ENCODE data around the gene COX15.

COX15 gene

DNA sequence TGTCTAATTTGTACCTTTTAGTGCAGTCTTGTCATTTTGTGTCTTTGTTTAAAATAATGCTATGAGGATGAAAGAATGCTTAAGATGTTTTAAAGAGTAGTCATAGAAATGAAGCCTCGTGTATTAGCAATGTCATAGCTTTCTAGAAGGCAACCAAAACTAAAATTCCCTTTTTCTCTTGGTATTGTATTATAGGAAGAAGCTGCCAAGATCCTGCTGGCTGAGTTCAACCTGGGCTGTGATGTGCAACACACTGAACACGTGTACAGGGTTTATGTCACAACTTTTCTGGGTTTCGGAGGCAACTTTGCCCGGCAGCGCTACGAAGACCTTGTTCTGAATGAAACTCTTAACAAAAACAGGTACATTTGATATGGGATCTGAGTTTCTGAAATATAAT, 36.2 kb downstream of the COX15 start:
- H3K9ac ChIP-seq (ENCODE audit: insufficient read length, low read depth), result no peak overlapping the region
- DNase-seq (ENCODE audit: low read depth, low spot score), result no peak
- TF ChIP-seq ZNF274 (IDR thresholded peaks at IDR 0.05; ENCODE audit: low read depth, low read length) (no peak), SUZ12 (IDR thresholded peaks at IDR 0.05; ENCODE audit: extremely low read depth, insufficient read depth, insufficient read length) (no peak), YY1 (IDR thresholded peaks at IDR 0.05; ENCODE audit: insufficient read depth, insufficient read length) (no peak)
- peaks cover 61% of the 10 kb centered on the region for H3K36me3 ChIP-seq (ENCODE audit: insufficient read depth, insufficient read length, low read length)
- no peaks in the 10 kb centered on the region for H3K9me3 ChIP-seq (ENCODE audit: insufficient read depth, low read length)
- no peaks in the 10 kb centered on the region for H3K4me1 ChIP-seq (ENCODE audit: insufficient read depth, insufficient read length)
- H3K4me3 ChIP-seq (ENCODE audit: insufficient read length, low read depth), result no peak overlapping the region
- no peaks in the 10 kb centered on the region for H3K27me3 ChIP-seq (ENCODE audit: insufficient read depth, insufficient read length)

DNA sequence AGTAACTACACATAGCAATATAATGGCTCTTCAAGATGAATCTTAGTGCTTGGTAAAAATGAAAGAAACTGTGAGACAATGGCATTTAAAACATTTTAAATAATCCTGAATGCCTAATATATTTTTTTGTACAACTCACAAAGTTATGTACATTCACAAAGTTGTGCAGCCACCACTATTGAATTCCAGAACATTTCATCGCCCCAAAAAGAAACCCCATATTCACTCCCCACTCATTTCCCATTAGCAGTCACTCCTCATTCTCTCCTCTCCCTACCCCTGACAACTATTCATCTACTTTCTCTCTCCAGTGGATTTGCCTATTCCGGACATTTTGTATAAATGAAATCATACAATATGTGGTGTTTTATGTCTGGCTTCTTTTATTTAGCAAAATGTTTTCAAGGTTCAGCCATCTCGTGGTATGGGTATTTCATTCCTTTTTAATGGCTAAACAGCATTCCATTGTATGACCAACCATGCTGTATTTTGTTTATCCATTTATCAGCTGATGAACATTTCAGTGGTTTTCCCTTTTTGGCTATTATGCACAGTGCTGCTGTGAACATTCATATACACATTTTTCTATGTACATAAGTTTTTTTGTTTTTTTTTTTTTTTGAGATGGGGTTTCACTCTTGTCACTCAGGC, 37.9 kb downstream of the COX15 start:
- no peaks in the 10 kb centered on the region for H3K27me3 ChIP-seq (ENCODE audit: insufficient read depth, insufficient read length)
- DNase-seq (ENCODE audit: low read depth, low spot score), result no peak
- no peak overlapping the region for H3K9ac ChIP-seq (ENCODE audit: insufficient read length, low read depth)
- H3K4me3 ChIP-seq (ENCODE audit: insufficient read length, low read depth), result no peak overlapping the region
- no peaks in the 10 kb centered on the region for H3K9me3 ChIP-seq (ENCODE audit: insufficient read depth, low read length)
- H3K4me1 ChIP-seq (ENCODE audit: insufficient read depth, insufficient read length), result no peaks in the 10 kb centered on the region
- H3K36me3 ChIP-seq (ENCODE audit: insufficient read depth, insufficient read length, low read length), result peaks cover 60% of the 10 kb centered on the region
- no peak for TF ChIP-seq ZNF274 (IDR thresholded peaks at IDR 0.05; ENCODE audit: low read depth, low read length)
- TF ChIP-seq SUZ12 (IDR thresholded peaks at IDR 0.05; ENCODE audit: extremely low read depth, insufficient read depth, insufficient read length), result no peak
- no peak for TF ChIP-seq YY1 (IDR thresholded peaks at IDR 0.05; ENCODE audit: insufficient read depth, insufficient read length)

DNA sequence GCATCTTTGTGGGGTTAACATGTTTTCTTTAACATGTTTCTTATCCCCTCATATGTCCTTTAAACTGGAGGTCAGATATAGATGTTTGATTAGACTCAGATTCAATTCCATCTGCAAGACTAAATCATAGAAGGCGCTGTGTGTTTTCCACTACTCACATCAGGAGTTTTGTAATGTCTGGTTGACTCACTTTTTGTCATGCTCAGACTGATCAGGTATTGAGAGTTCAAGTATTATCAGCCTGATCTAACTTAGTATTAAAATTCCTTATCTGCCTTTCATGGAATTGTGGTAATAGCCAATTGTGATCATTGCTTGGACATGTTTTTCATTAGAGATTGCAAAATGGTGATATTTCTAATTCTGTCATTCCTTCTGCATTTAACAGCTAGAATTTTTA, 42.5 kb downstream of the COX15 start:
- no peaks in the 10 kb centered on the region for H3K9me3 ChIP-seq (ENCODE audit: insufficient read depth, low read length)
- peaks cover 31% of the 10 kb centered on the region for H3K36me3 ChIP-seq (ENCODE audit: insufficient read depth, insufficient read length, low read length)
- TF ChIP-seq SUZ12 (IDR thresholded peaks at IDR 0.05; ENCODE audit: extremely low read depth, insufficient read depth, insufficient read length) (no peak), ZNF274 (IDR thresholded peaks at IDR 0.05; ENCODE audit: low read depth, low read length) (no peak), YY1 (IDR thresholded peaks at IDR 0.05; ENCODE audit: insufficient read depth, insufficient read length) (no peak)
- no peak overlapping the region for H3K4me3 ChIP-seq (ENCODE audit: insufficient read length, low read depth)
- no peaks in the 10 kb centered on the region for H3K27me3 ChIP-seq (ENCODE audit: insufficient read depth, insufficient read length)
- no peak overlapping the region for H3K9ac ChIP-seq (ENCODE audit: insufficient read length, low read depth)
- no peaks in the 10 kb centered on the region for H3K4me1 ChIP-seq (ENCODE audit: insufficient read depth, insufficient read length)
- no peak for DNase-seq (ENCODE audit: low read depth, low spot score)

DNA sequence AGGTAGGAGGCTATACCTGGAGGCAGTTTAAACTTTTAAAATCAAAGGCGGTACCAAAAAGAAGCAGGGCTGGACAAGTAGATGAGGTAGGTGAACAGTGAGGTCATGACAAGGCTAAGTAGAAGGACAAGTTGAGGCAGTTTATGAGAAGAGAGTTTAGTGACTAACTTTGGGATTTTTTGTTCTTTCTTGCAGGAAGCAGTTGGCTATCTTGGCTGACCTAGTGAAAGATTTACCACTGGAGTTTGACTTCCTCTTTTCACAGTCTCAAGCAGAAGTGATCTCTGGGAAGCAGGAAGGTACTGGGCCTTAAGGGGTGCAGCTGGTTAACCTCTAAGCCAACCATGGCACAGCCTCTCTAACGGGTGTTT, 46.3 kb downstream of the COX15 start:
- Histone ChIP-seq H3K27me3 (ENCODE audit: insufficient read depth, insufficient read length) (no peaks in the 10 kb centered on the region), H3K36me3 (ENCODE audit: insufficient read depth, insufficient read length, low read length) (peaks cover 21% of the 10 kb centered on the region), H3K9me3 (ENCODE audit: insufficient read depth, low read length) (no peaks in the 10 kb centered on the region), H3K4me1 (ENCODE audit: insufficient read depth, insufficient read length) (no peaks in the 10 kb centered on the region), H3K4me3 (ENCODE audit: insufficient read length, low read depth) (no peak overlapping the region), H3K9ac (ENCODE audit: insufficient read length, low read depth) (no peak overlapping the region)
- DNase-seq (ENCODE audit: low read depth, low spot score), result no peak
- no peak for TF ChIP-seq SUZ12 (IDR thresholded peaks at IDR 0.05; ENCODE audit: extremely low read depth, insufficient read depth, insufficient read length)
- TF ChIP-seq ZNF274 (IDR thresholded peaks at IDR 0.05; ENCODE audit: low read depth, low read length), result no peak

DNA sequence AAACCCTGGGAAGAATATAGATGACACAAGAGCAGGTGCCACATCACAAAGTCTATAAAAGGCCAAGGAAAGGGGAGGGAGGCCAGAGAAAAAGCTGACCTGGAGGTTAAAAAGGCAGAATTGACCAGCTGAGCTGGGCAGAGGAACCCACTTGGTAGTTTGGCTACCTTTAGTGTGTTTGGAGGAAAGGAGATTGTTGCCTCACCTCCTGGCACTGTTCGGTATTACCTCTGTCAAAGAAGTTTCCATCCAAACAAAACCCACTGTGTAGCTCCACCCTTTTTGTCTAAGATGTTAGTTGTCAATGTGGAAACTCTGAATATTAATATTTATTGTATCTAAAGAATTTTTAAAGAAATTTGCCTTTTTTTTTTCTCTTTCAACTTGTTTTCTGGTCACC, 49.2 kb downstream of the COX15 start:
- Histone ChIP-seq H3K9me3 (ENCODE audit: insufficient read depth, low read length) (no peaks in the 10 kb centered on the region), H3K36me3 (ENCODE audit: insufficient read depth, insufficient read length, low read length) (peaks cover 31% of the 10 kb centered on the region), H3K9ac (ENCODE audit: insufficient read length, low read depth) (no peak overlapping the region), H3K27me3 (ENCODE audit: insufficient read depth, insufficient read length) (no peaks in the 10 kb centered on the region), H3K4me1 (ENCODE audit: insufficient read depth, insufficient read length) (no peaks in the 10 kb centered on the region), H3K4me3 (ENCODE audit: insufficient read length, low read depth) (no peak overlapping the region)
- no peak for DNase-seq (ENCODE audit: low read depth, low spot score)
- TF ChIP-seq YY1 (IDR thresholded peaks at IDR 0.05; ENCODE audit: insufficient read depth, insufficient read length) (no peak), SUZ12 (IDR thresholded peaks at IDR 0.05; ENCODE audit: extremely low read depth, insufficient read depth, insufficient read length) (no peak), ZNF274 (IDR thresholded peaks at IDR 0.05; ENCODE audit: low read depth, low read length) (no peak)
